HEK293 (cell line): Measurements from ENCODE around the gene SH3D19.

Source experiments
- CTCF ChIA-PET: fragments of 350-600 bp; formaldehyde crosslinking; extraction: SDS; loops from one replicate; lab custom pipeline; 2021; ENCODE audit warnings: antibody characterized with exemption; lab: Yijun Ruan, JAX
- POLR2A ChIA-PET: fragments of 300-600 bp; formaldehyde crosslinking; extraction: SDS; loops from one replicate; lab custom pipeline; 2020; ENCODE audit warnings: antibody characterized with exemption, inconsistent platforms; lab: Yijun Ruan, JAX
- H3K27ac ChIP-seq: fragments of 200-500 bp; sonication (Bioruptor generic); 2 replicates; pipeline ENCODE4 v1.5.1; 2014; ENCODE audit warnings: low read depth, low read length, control low read depth, inconsistent platforms; ENCODE audit errors: extremely low read depth
- H3K36me3 ChIP-seq, 2 experiments: fragments of 200-500 bp in 1 of 2; sonication (Bioruptor generic) in 1 of 2; 1 replicate in 1 of 2; 2 replicates in 1 of 2; pipeline ENCODE4 v1.5.1; 2014 to 2017; ENCODE audit warnings: inconsistent platforms in 2 of 2, low read length in 2 of 2; ENCODE audit not compliant: control insufficient read depth in 2 of 2, insufficient read depth in 1 of 2
- H3K4me1 ChIP-seq: fragments of 200-500 bp; sonication (Bioruptor generic); 2 replicates; pipeline ENCODE4 v1.5.1; 2014; ENCODE audit warnings: mild to moderate bottlenecking, low read length, inconsistent platforms; ENCODE audit not compliant: control insufficient read depth, insufficient read depth
- H3K4me3 ChIP-seq: 2 replicates; pipeline ENCODE4 v1.5.1; 2011; ENCODE audit warnings: low read depth, mild to moderate bottlenecking, control low read depth, low read length, moderate library complexity
- H3K9me3 ChIP-seq: fragments of 200-500 bp; sonication (Bioruptor generic); 2 replicates; pipeline ENCODE4 v1.5.1; 2014; ENCODE audit warnings: low read depth, low read length, inconsistent platforms; ENCODE audit not compliant: control insufficient read depth, insufficient read depth
- AEBP2 ChIP-seq: fragments of 450-650 bp; formaldehyde crosslinking; IDR thresholded peaks from 2 replicates; pipeline ENCODE4 v1.5.1; 2016; ENCODE audit warnings: missing biosample characterization, missing genetic modification characterization, borderline replicate concordance
- HIC1 ChIP-seq: fragments of 450-650 bp; formaldehyde crosslinking; IDR thresholded peaks from 2 replicates; pipeline ENCODE4 v1.5.1; 2016; ENCODE audit warnings: missing biosample characterization, missing genetic modification characterization
- INSM2 ChIP-seq: fragments of 450-650 bp; formaldehyde crosslinking; IDR thresholded peaks from 2 replicates; pipeline ENCODE4 v1.5.1; 2016; ENCODE audit warnings: missing biosample characterization, missing genetic modification characterization
- PRDM1 ChIP-seq: fragments of 450-650 bp; formaldehyde crosslinking; IDR thresholded peaks from 2 replicates; pipeline ENCODE4; 2016; ENCODE audit warnings: missing biosample characterization, missing genetic modification characterization
- SCRT1 ChIP-seq: fragments of 450-650 bp; formaldehyde crosslinking; IDR thresholded peaks from 2 replicates; pipeline ENCODE4 v1.5.1; 2016; ENCODE audit warnings: missing biosample characterization, missing genetic modification characterization, borderline replicate concordance
- SP2 ChIP-seq: fragments of 450-650 bp; formaldehyde crosslinking; IDR thresholded peaks from 2 replicates; pipeline ENCODE4 v1.5.1; 2016; ENCODE audit warnings: missing biosample characterization, missing genetic modification characterization
- TCF7L2 ChIP-seq: IDR thresholded peaks from 2 replicates; pipeline ENCODE4 v1.6.1; 2011; ENCODE audit warnings: low read depth, mild to moderate bottlenecking, inconsistent platforms, low read length, moderate library complexity, borderline replicate concordance
- TRIM28 ChIP-seq: IDR thresholded peaks from 2 replicates; pipeline ENCODE4 v1.6.1; 2011; ENCODE audit warnings: low read length, control low read depth, borderline replicate concordance
- ZBTB20 ChIP-seq: fragments of 450-650 bp; formaldehyde crosslinking; IDR thresholded peaks from 2 replicates; pipeline ENCODE4 v1.5.1; 2016; ENCODE audit warnings: missing biosample characterization, missing genetic modification characterization
- ZFP3 ChIP-seq: fragments of 450-650 bp; formaldehyde crosslinking; IDR thresholded peaks from 2 replicates; pipeline ENCODE4 v1.5.1; 2016; ENCODE audit warnings: low read depth, missing biosample characterization, missing genetic modification characterization
- ZNF112 ChIP-seq: fragments of 450-650 bp; formaldehyde crosslinking; IDR thresholded peaks from 2 replicates; pipeline ENCODE4 v1.5.0; 2017; ENCODE audit warnings: missing biosample characterization, missing genetic modification characterization
- ZNF140 ChIP-seq: fragments of 450-650 bp; formaldehyde crosslinking; IDR thresholded peaks from 2 replicates; pipeline ENCODE4 v1.5.1; 2016; ENCODE audit warnings: missing biosample characterization, missing genetic modification characterization
- ZNF214 ChIP-seq: fragments of 450-650 bp; formaldehyde crosslinking; IDR thresholded peaks from 2 replicates; pipeline ENCODE4 v1.5.1; 2017; ENCODE audit warnings: missing biosample characterization, mild to moderate bottlenecking, missing genetic modification characterization, borderline replicate concordance
- ZNF239 ChIP-seq: fragments of 450-650 bp; formaldehyde crosslinking; IDR thresholded peaks from 2 replicates; pipeline ENCODE4 v1.5.1; 2016; ENCODE audit warnings: missing biosample characterization, missing genetic modification characterization
- ZNF280D ChIP-seq: fragments of 450-650 bp; formaldehyde crosslinking; IDR thresholded peaks from 2 replicates; pipeline ENCODE4 v1.5.1; 2016; ENCODE audit warnings: missing biosample characterization, missing genetic modification characterization
- ZNF521 ChIP-seq: fragments of 450-650 bp; formaldehyde crosslinking; IDR thresholded peaks from 2 replicates; pipeline ENCODE4 v1.5.1; 2017; ENCODE audit warnings: missing biosample characterization, mild to moderate bottlenecking, missing genetic modification characterization
- ZNF530 ChIP-seq: fragments of 450-650 bp; formaldehyde crosslinking; IDR thresholded peaks from 2 replicates; pipeline ENCODE4 v1.5.1; 2016; ENCODE audit warnings: low read depth, missing biosample characterization, missing genetic modification characterization
- ZNF544 ChIP-seq: fragments of 450-650 bp; formaldehyde crosslinking; IDR thresholded peaks from 2 replicates; pipeline ENCODE4 v1.5.0; 2017; ENCODE audit warnings: missing biosample characterization, missing genetic modification characterization
- ZNF701 ChIP-seq: fragments of 450-650 bp; formaldehyde crosslinking; IDR thresholded peaks from 2 replicates; pipeline ENCODE4 v1.5.1; 2016; ENCODE audit warnings: missing biosample characterization, missing genetic modification characterization
- ZNF837 ChIP-seq: fragments of 450-650 bp; formaldehyde crosslinking; IDR thresholded peaks from 2 replicates; pipeline ENCODE4 v1.5.1; 2016; ENCODE audit warnings: missing biosample characterization, missing genetic modification characterization

The SH3D19 gene

GRCh38 chr4:151263455-151263854 lies 62.0 kb downstream of the SH3D19 start (continued):
- TF ChIP-seq ZNF280D (tag by site-specific recombination) (no peak), ZNF530 (tag by site-specific recombination) (no peak), ZNF544 (tag by site-specific recombination) (no peak), ZNF112 (no peak)

GRCh38 chr4:151260526-151260925 lies 64.9 kb downstream of the SH3D19 start:
- CTCF ChIA-PET, result interaction anchor here (0.7 kb wide), 1 partner anchor 17 kb away, joined by 3 read pairs; the partner anchor contains the start of gene PRSS48
- TF ChIP-seq TRIM28 (no peak), ZNF837 (tag by site-specific recombination) (no peak), AEBP2 (tag by site-specific recombination) (no peak), ZNF701 (tag by site-specific recombination) (no peak), INSM2 (tag by site-specific recombination) (no peak)
- TF ChIP-seq, all 188 proteins: peak for 0
- Histone ChIP-seq H3K4me3 (no peak overlapping the region), H3K4me1 (no peaks in the 10 kb centered on the region), H3K27ac (no peak overlapping the region), H3K36me3 (no peaks in the 10 kb centered on the region), H3K9me3 (no peaks in the 10 kb centered on the region)
- POLR2A ChIA-PET, result no interaction called here

GRCh38 chr4:151259752-151260151 lies 65.7 kb downstream of the SH3D19 start:
- Histone ChIP-seq H3K4me3 (no peak overlapping the region), H3K36me3 (no peaks in the 10 kb centered on the region), H3K9me3 (no peaks in the 10 kb centered on the region), H3K27ac (no peak overlapping the region), H3K4me1 (no peaks in the 10 kb centered on the region)
- ChIA-PET CTCF (no interaction called here), POLR2A (no interaction called here)
- TF ChIP-seq ZFP3 (tag by site-specific recombination) (no peak), ZNF544 (tag by site-specific recombination) (no peak), SCRT1 (tag by site-specific recombination) (no peak), ZNF140 (tag by site-specific recombination) (no peak), ZNF214 (tag by site-specific recombination) (no peak), ZBTB20 (no peak), SP2 (no peak), ZNF239 (tag by site-specific recombination) (no peak), PRDM1 (tag by site-specific recombination) (no peak), ZNF521 (tag by site-specific recombination) (no peak), TCF7L2 (no peak), HIC1 (tag by site-specific recombination) (no peak), TRIM28 (no peak)
